Glutamatergic neuron (in vitro differentiated cells): ENCODE data around the gene ATG9A. TPM values are rescaled to one million over a fixed set of nuclear protein-coding genes. Genes with fewer than 3 reads are reported as not detected.

Experiments
- DNase-seq: peaks from one replicate; pipeline ENCODE4 v3.0.0; 2022
- H3K27ac Mint-ChIP-seq: one replicate; pipeline ENCODE4 v1.8.0; 2020; ENCODE audit warnings: mild to moderate bottlenecking, mixed read lengths, inconsistent platforms; ENCODE audit not compliant: unreplicated experiment
- H3K27me3 Mint-ChIP-seq: one replicate; pipeline ENCODE4 v1.8.0; 2020; ENCODE audit warnings: mild to moderate bottlenecking, moderate library complexity, mixed read lengths, inconsistent platforms; ENCODE audit not compliant: unreplicated experiment
- H3K36me3 Mint-ChIP-seq: one replicate; pipeline ENCODE4 v1.8.0; 2020; ENCODE audit warnings: mild to moderate bottlenecking, mixed read lengths, inconsistent platforms; ENCODE audit not compliant: unreplicated experiment
- H3K4me1 Mint-ChIP-seq: one replicate; pipeline ENCODE4 v1.8.0; 2020; ENCODE audit warnings: mild to moderate bottlenecking, low read depth, mixed read lengths, inconsistent platforms; ENCODE audit not compliant: unreplicated experiment
- H3K4me3 Mint-ChIP-seq: one replicate; pipeline ENCODE4 v1.8.0; 2020; ENCODE audit warnings: mild to moderate bottlenecking, mixed read lengths, inconsistent platforms; ENCODE audit not compliant: unreplicated experiment
- H3K9me3 Mint-ChIP-seq: one replicate; pipeline ENCODE4 v1.8.0; 2020; ENCODE audit warnings: mild to moderate bottlenecking, moderate library complexity, mixed read lengths, inconsistent platforms; ENCODE audit not compliant: unreplicated experiment
- total RNA-seq: library from RNA; stranded (reverse); fragmentation: NEBNext Ultra II Directional; extraction: Animal tissue kit (Norgen Biotek cat#: 25700); gene quantifications from one replicate; pipeline ENCODE4 v1.2.1, GENCODE V29; 2021; ENCODE audit not compliant: unreplicated experiment
- TF ChIP-seq, protein P1 (sequence below): fragments of 200-600 bp; sonication (generic); IDR thresholded peaks from one replicate; pipeline ENCODE4 v1.5.0; 2021; ENCODE audit not compliant: partially characterized antibody, unreplicated experiment

The ATG9A gene
- total RNA-seq, 1 donor from 2014 or later, result 80.4 TPM

GRCh38 chr2:219207884-219208740 lies 21.3 kb downstream of the ATG9A start:
- Mint-ChIP-seq H3K4me3 (peak overlapping the region; percentile 89), H3K27me3 (no peaks in the 10 kb centered on the region), H3K4me1 (peaks cover 5% of the 10 kb centered on the region), H3K36me3 (no peaks in the 10 kb centered on the region), H3K27ac (peak overlapping the region; percentile 0), H3K9me3 (peaks cover 14% of the 10 kb centered on the region)
- no peak for DNase-seq
- TF ChIP-seq, protein P1, sequence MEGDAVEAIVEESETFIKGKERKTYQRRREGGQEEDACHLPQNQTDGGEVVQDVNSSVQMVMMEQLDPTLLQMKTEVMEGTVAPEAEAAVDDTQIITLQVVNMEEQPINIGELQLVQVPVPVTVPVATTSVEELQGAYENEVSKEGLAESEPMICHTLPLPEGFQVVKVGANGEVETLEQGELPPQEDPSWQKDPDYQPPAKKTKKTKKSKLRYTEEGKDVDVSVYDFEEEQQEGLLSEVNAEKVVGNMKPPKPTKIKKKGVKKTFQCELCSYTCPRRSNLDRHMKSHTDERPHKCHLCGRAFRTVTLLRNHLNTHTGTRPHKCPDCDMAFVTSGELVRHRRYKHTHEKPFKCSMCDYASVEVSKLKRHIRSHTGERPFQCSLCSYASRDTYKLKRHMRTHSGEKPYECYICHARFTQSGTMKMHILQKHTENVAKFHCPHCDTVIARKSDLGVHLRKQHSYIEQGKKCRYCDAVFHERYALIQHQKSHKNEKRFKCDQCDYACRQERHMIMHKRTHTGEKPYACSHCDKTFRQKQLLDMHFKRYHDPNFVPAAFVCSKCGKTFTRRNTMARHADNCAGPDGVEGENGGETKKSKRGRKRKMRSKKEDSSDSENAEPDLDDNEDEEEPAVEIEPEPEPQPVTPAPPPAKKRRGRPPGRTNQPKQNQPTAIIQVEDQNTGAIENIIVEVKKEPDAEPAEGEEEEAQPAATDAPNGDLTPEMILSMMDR, result no peak

DNA sequence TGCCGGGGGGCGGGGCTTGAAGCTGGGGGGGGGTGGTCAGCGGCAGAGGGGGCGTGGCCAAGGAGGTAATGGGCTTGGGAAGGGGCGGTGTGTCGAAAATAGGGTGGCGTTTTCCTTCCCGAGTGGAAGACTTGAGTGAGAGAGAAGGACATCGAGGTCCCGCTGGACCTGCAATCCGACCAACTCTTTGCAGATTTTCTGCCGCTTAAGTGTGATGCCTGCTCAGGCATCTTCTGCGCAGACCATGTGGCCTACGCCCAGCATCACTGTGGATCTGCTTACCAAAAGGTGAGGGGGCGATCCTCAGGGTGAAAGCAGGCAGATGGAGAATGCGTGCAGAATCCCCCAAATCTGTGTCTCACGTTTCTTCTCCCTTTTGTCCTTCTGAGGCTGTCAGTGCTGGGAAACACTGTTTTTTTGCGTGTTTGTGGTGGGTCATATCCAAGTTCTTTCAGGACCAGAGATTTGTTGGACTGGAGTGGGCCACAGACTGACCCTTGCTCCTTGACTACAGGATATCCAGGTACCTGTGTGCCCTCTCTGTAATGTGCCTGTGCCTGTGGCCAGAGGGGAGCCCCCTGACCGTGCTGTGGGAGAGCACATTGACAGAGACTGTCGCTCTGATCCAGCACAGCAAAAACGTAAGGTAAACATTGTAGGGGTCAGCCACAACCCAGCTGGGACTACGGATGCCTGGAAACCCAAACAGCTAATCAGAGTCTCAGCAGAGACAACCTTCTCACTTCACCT lies 22.1 kb downstream of the ATG9A start:
- H3K27ac Mint-ChIP-seq, result peak overlapping the region; percentile 80

GRCh38 chr2:219206328-219207133 lies 22.9 kb downstream of the ATG9A start, which contains the start of gene ZFAND2B:
Gene ZFAND2B, plus strand, starts transcription at chr2:219206782. Its CDS starts 206 bp downstream, at chr2:219206988.
- Mint-ChIP-seq H3K27ac (peak within 1 kb of the TSS; percentile 92), H3K4me3 (peak within 1 kb of the TSS; percentile 89), H3K4me1 (peaks cover 5% of the 10 kb centered on the region), H3K36me3 (no peaks in the 10 kb centered on the region), H3K27me3 (no peaks in the 10 kb centered on the region), H3K9me3 (peaks cover 12% of the 10 kb centered on the region)
- peak; percentile 96 for DNase-seq
- TF ChIP-seq, protein P1, result no peak

More for the DNA sequence above, 22.1 kb downstream of the ATG9A start:
- Mint-ChIP-seq H3K9me3 (peaks cover 14% of the 10 kb centered on the region), H3K4me3 (peak overlapping the region; percentile 89), H3K4me1 (peaks cover 5% of the 10 kb centered on the region), H3K27me3 (no peaks in the 10 kb centered on the region), H3K36me3 (no peaks in the 10 kb centered on the region)
- TF ChIP-seq, protein P1, result no peak
- no peak for DNase-seq

GRCh38 chr2:219205981-219206327 lies 23.5 kb downstream of the ATG9A start:
- peak overlapping the region; percentile 92 for H3K27ac Mint-ChIP-seq
- H3K4me3 Mint-ChIP-seq, result peak overlapping the region; percentile 89
- TF ChIP-seq, protein P1, result no peak
- H3K27me3 Mint-ChIP-seq, result no peaks in the 10 kb centered on the region
- peaks cover 12% of the 10 kb centered on the region for H3K9me3 Mint-ChIP-seq
- peaks cover 5% of the 10 kb centered on the region for H3K4me1 Mint-ChIP-seq
- no peaks in the 10 kb centered on the region for H3K36me3 Mint-ChIP-seq
- DNase-seq, result no peak
